ENCODE data around the gene CEMP1. TPM values are rescaled to one million over a fixed set of nuclear protein-coding genes. Genes with fewer than 3 reads are reported as not detected.

The CEMP1 gene
- total RNA-seq, 1 donor from 2014 or later: not detected

GRCh38 chr16:2529961-2530628, 1.1 kb downstream of the CEMP1 start:
- H3K4me3 Mint-ChIP-seq (ENCODE audit: unreplicated experiment): no peak overlapping the region
- peaks cover 7% of the 10 kb centered on the region for H3K36me3 Mint-ChIP-seq (ENCODE audit: unreplicated experiment)
- no peaks in the 10 kb centered on the region for H3K9me3 Mint-ChIP-seq (ENCODE audit: unreplicated experiment)
- no peaks in the 10 kb centered on the region for H3K27me3 Mint-ChIP-seq (ENCODE audit: unreplicated experiment)
- TF ChIP-seq CTCF (IDR thresholded peaks at IDR 0.05): no peak
- H3K4me1 Mint-ChIP-seq (ENCODE audit: unreplicated experiment): peaks cover 15% of the 10 kb centered on the region
- DNase-seq (ENCODE audit: extremely low spot score, unreplicated experiment): no peak
- peak overlapping the region; percentile 27 for H3K27ac Mint-ChIP-seq (ENCODE audit: unreplicated experiment)

GRCh38 chr16:2529061-2529931, 1.9 kb downstream of the CEMP1 start:
- peaks cover 13% of the 10 kb centered on the region for H3K36me3 Mint-ChIP-seq (ENCODE audit: unreplicated experiment)
- no peaks in the 10 kb centered on the region for H3K27me3 Mint-ChIP-seq (ENCODE audit: unreplicated experiment)
- TF ChIP-seq CTCF (IDR thresholded peaks at IDR 0.05): no peak
- no peak for DNase-seq (ENCODE audit: extremely low spot score, unreplicated experiment)
- H3K9me3 Mint-ChIP-seq (ENCODE audit: unreplicated experiment): no peaks in the 10 kb centered on the region
- no peak overlapping the region for H3K4me3 Mint-ChIP-seq (ENCODE audit: unreplicated experiment)
- H3K4me1 Mint-ChIP-seq (ENCODE audit: unreplicated experiment): peaks cover 17% of the 10 kb centered on the region
- H3K27ac Mint-ChIP-seq (ENCODE audit: unreplicated experiment): no peak overlapping the region

- no peak for TF ChIP-seq CTCF (IDR thresholded peaks at IDR 0.05)
- Mint-ChIP-seq H3K27ac (ENCODE audit: unreplicated experiment) (no peak overlapping the region), H3K4me3 (ENCODE audit: unreplicated experiment) (no peak overlapping the region), H3K9me3 (ENCODE audit: unreplicated experiment) (no peaks in the 10 kb centered on the region), H3K4me1 (ENCODE audit: unreplicated experiment) (peaks cover 13% of the 10 kb centered on the region), H3K36me3 (ENCODE audit: unreplicated experiment) (peaks cover 19% of the 10 kb centered on the region), H3K27me3 (ENCODE audit: unreplicated experiment) (no peaks in the 10 kb centered on the region)
- no peak for DNase-seq (ENCODE audit: extremely low spot score, unreplicated experiment)
Measured at GRCh38 chr16:2528161-2529060, 2.8 kb downstream of the CEMP1 start.

GRCh38 chr16:2527784-2528100, 3.5 kb downstream of the CEMP1 start:
- no peaks in the 10 kb centered on the region for H3K9me3 Mint-ChIP-seq (ENCODE audit: unreplicated experiment)
- no peak overlapping the region for H3K4me3 Mint-ChIP-seq (ENCODE audit: unreplicated experiment)
- H3K4me1 Mint-ChIP-seq (ENCODE audit: unreplicated experiment): peaks cover 10% of the 10 kb centered on the region
- peaks cover 19% of the 10 kb centered on the region for H3K36me3 Mint-ChIP-seq (ENCODE audit: unreplicated experiment)
- TF ChIP-seq CTCF (IDR thresholded peaks at IDR 0.05): no peak
- no peaks in the 10 kb centered on the region for H3K27me3 Mint-ChIP-seq (ENCODE audit: unreplicated experiment)
- H3K27ac Mint-ChIP-seq (ENCODE audit: unreplicated experiment): no peak overlapping the region
- no peak for DNase-seq (ENCODE audit: extremely low spot score, unreplicated experiment)
